T-helper 2 cell treated with Interferon-gamma antibody and Interleukin-4, amounts not matched to agents 100 ng/mL and 5 ng/mL, for 36 hours (primary cell): ENCODE measurements around the gene LINC00632. TPM values are rescaled to one million over a fixed set of nuclear protein-coding genes. Genes with fewer than 3 reads are reported as not detected.

ENCODE experiments used
- intact Hi-C: fragments of 100-400 bp; cut with micrococcal nuclease; formaldehyde crosslinking; loops from one replicate; pipeline ENCODE4 v1.15.1; 2023
- total RNA-seq: library from RNA; stranded (reverse); gene quantifications from 2 replicates; pipeline ENCODE4 v1.2.3, GENCODE V29; 2022

LINC00632 gene
- total RNA-seq, 1 donor from 2014 or later: 3.1 TPM

DNA sequence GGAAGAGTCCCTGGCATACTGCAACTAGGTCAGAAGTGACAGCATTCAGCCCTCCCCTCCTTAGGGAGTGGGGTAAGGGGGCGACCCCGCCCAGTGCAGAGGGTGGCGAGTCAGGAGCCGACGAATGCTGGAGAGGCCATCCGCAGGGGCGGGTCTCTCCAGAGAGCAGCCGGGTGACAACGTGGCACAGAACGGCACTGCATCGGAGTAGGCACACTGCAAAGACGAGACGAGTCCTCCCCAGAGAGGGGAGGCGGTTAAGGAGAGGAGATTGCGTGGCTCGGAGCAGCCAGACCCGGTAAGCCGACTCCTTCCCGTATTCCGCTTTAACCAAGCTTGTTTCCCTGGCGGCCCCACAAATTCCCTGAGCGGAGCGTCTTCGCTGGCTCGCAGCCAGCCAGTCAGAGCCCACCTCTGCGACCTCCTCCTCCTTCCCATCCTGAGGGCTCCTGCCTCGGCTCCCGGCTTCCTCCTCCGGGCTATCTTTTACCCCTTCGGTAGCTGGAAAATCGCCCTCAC, 54.9 kb downstream of the LINC00632 start:
- intact Hi-C loops: loop anchor here (10.0 kb wide), 1 partner anchor 390 kb away; no protein-coding TSS in a partner anchor

DNA sequence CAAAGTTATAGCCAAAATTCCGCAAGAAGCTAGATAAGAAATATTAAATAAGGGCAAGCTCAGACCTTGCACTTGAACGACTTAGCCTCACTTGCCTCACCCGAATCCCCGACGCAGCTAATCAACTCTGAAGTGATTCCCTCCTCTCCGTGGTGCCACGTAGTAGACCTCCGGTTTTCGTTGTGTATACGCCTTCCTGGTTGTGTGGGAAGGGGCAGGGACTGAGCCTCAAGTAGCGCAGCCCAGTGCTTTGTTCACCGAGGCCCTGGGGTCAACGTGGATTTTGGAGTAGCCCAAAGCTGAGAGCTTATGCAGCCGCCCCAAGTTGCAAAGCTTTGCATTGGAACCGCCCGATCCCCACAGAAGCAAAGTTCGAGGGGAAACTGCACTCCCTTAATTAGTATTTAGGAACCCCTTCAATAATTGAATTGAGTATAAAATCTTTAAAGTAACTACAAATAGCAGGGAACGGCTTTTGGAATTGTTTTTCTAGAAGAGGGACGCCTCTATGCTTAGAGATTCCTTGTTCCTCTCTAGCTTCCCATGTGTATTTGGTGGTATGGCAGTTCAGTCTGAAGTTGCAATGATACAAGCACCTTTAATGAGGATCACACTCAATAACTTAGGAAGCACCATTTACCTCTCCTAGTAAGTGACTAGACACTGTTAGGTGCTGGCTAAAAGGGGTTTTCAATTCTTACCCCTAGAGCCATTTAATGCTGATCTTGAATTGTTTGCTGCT, 55.7 kb downstream of the LINC00632 start:
- intact Hi-C loops: loop anchor here (10.0 kb wide), 1 partner anchor 390 kb away; no protein-coding TSS in a partner anchor

DNA sequence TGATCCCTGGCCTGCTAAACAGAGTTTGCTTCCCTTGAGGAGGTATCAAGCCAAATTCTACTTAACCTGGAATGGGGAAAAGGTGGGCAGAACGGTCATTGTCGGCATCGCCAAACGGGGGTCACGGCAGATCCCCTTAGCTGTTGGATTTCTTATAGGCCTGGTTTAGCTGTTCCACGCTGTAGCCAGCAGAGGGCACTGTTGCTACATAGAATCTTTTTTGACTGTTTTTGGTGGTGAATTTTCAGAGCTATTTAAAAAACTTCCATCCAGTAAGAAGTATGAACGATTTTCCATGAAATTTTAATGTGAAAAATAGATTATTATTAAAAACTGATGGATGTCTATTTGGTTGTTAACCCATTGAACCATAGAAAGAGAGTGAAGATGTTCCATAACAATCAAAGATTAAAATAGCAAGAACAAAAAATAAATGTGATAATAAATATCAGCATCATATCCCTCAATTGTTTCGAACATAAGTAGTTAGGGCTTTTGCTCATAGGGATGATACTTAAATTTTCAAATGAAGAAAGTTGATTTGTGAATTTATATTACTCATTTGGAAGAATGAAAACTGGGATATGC, 56.6 kb downstream of the LINC00632 start:
- intact Hi-C loops: loop anchor here (10.0 kb wide), 1 partner anchor 389 kb away; no protein-coding TSS in a partner anchor

DNA sequence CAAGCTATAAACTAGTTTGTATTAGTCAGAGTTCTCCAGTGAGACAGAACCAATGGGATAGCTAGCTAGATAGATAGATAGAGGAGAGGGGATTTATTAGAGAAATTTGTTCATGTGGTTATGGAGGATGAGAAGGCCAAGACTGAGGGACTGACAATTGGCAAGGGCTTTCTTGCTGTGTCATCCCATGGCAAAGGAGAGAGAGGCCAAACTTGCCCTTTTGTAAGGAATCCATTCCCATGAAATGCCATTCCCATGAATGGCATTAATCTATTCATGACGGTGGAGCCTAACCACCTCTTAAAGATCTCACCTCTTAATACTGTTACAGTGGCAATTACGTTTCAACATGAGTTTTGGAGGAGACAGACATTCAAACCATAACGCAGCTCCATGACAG, 58.1 kb downstream of the LINC00632 start:
- intact Hi-C loops: loop anchor here (10.0 kb wide), 1 partner anchor 387 kb away; no protein-coding TSS in a partner anchor

DNA sequence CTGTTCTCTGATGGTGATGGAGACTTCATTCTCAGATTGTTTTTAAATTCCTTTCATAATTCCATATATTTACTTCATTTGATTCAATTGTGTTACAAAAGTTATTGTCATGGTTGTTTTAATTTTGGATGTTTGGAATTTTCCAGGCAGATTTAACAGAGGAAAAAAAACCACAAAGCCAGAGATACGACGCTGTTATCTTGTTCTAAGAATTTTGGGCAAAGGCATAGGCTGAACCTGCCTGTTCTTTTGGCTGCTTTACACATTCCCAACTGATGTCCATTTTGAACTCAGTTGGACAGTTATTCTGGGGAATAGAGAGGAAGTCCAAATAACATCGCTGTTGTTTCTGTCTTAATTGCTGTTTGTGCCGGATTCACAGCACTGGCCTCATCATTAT, 65.7 kb downstream of the LINC00632 start:
- intact Hi-C loops: no loop called here

DNA sequence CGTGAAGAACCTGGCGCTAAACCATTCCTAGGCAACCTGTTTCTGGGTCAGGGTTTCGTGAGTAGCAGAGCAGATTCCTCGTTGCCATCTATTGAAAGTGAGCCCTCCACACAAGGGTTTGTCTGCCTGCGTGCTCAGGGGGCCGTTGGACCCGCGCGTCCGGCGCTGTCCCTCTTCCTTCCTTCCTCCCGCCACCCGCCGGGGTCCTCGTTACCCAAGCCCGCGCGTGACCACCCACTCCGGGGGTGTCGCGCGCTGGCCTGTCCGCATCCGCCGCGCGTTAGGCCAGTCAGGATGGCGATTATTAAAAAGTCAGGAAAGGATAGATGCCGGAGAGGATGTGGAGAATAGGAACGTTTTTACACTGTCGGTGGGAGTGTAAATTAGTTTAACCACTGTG, 66.8 kb downstream of the LINC00632 start:
- intact Hi-C loops: no loop called here

DNA sequence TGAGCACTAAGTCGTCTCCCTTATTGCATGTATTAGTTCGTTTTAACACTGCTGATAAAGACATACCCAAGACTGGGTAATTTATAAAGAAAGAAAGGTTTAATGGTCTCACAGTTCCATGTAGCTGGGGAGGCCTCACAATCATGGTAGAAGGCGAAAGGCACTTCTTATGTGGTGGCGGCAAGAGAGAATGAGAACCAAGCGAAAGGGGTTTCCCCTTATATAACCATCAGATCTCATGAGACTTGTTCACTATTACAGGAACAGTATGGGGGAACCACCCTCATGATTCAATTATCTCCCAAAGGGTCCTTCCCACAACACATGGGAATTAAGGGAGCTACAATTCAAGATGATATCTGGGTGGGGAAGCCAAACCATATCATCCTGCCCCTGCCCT, 85.1 kb downstream of the LINC00632 start:
- intact Hi-C loops: no loop called here

DNA sequence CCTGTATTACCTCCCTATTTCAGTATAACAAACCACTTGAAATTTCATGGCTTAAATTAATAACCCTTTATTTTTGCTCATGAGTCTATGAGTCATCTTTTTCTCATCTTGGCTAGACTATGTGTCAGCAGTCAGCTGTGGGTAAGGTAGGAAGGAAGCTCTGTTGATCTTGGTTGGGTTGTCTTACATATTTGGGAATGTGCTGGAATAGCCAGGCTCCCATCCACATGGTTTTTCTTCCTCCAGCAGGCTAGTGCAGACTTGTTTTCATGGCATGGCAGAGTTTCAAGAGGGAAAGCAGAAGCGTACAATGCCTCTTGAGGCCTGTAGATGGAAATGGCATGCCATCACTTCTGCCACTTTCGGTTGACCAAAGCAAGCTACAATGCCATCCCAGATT, 89.7 kb downstream of the LINC00632 start:
- intact Hi-C loops: no loop called here

DNA sequence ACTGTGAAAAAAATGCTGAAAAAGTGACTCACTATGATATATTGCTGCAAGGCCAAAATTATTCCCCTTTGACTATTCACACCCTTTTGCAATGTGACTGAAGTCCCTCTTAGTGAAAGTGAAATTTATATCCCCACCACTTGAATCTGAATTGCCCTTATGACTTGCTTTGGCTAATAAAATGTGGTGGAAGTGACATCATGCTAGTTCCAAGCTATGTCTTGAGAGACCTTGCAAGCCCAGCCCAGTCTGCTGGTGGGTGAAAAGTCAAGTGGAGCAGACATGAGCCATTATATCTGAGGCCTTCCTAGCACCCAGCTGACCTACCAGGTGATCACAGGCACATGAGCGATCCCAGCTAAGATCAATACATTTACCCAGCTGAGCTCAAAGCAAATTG, 94.7 kb downstream of the LINC00632 start:
- intact Hi-C loops: no loop called here

DNA sequence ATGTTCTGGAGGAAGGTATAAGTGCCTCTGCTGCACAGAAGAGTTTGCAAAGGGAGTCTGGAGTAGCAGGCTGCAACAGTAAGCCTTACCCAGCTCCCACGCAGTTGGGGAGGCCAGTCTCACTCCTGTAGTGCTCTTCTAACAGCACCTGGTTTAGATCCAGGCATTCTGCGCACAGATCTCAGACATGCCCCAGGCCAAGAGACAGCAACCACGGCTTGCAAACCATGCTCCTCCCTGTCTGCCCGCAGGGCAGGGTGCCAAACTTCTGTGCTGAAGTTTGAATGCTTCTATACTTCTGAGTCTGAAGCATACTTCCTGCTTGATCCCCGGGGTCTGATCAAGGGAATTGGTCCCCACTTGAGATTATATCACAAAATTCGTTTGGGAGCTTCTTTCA, 106.3 kb downstream of the LINC00632 start:
- intact Hi-C loops: no loop called here

DNA sequence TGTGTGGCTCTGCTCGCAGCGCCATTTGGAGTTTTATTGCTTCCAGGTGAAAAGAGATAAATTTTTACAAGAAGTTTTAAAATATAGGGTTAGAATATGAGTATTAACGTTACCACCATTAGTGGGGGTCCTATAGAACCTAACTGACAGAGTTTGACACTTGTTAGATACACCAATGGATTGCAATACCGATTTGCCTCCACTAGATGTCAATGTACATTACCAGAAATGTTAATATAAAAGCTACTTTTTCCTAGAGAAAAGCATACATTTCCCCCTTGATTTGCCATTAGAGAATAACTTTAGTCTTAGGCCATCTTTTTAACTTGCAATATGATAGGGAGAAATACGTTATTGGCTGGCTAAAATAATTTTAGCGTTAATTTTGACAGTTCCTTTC, 108.4 kb downstream of the LINC00632 start:
- intact Hi-C loops: no loop called here

DNA sequence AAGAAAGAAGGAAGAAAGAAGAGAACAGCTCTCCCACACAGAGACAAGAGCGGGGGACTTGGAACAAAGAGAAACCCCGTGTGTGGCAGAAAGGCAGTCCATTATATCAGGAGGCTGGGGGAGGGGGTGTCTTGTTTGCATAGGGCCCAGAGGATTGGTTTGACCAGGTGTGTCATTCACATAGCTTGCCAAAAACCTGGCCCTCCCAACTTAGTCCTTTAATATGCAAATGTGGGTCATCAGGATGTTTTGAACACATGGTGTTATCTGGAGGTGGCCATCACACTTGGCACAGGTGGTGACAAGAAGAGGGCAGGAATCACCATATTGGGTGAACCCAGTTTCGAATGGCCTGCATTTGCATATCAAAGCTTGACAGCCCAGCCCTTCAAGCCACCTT, 111.7 kb downstream of the LINC00632 start:
- intact Hi-C loops: no loop called here

DNA sequence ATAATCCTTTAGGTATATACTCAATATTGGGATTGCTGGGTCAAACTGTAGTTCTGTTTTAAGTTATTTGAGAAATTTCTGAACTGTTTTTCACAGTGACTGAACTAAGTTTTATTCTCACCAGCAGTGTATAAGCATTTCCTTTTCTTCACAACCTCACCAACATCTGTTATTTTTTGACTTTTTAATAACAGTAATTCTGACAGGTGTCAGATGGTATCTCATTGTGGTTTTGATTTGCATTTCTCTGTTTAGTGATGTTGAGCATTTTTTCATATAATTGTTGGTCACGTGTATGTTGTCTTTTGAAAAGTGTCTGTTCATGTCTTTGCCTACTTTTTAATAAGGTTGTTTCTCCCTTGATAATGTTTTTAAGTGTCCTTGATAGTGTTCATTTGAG, 112.6 kb downstream of the LINC00632 start:
- intact Hi-C loops: loop anchor here (1.0 kb wide), 1 partner anchor 95 kb away; no protein-coding TSS in a partner anchor

DNA sequence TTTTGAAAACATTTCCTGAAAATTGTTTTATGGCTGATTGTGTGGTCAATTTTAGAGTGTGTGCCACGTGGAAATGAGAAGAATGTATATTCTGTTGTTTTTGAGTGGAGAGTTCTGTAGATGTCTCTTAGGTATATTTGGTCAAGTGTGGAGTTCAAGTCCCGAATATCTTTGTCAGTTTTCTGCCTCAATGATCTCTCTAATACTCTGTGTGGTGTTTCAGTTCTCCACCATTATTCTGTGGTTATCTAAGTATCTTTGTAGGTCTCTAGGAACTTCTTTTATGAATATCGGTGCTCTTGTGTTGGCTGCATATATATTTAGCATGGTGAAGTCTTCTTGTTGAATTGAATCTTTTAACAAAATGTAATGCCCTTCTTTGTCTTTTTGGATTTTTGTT, 113.3 kb downstream of the LINC00632 start:
- intact Hi-C loops: loop anchor here (1.0 kb wide), 1 partner anchor 94 kb away; no protein-coding TSS in a partner anchor

DNA sequence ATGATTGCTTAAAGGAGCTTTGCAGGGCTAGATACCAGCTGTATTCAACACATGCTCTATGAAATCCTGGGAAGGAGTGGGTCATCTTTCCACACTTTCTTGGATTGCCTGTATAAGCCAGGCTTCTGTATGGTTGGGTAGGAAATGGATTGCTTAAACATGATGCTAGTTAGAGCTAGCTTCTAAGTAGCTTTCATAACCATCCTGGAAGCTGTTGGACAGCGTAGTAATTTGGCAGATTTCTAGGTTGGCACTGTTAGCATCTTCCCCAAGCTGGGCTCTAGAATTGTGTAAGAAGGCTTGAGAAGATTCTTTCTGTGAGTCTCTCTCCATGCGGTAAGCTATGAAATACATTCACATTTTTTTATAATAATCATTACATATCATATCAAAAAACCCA, 127.3 kb downstream of the LINC00632 start:
- intact Hi-C loops: no loop called here

Other genes starting within 250 kb of the LINC00632 start
- not detected in 2 replicates for gene SOX3, start 204.7 kb upstream of the LINC00632 start, total RNA-seq